HEK293 (cell line): ENCODE measurements around the gene IREB2.

Source experiments
- CTCF ChIA-PET: fragments of 350-600 bp; formaldehyde crosslinking; extraction: SDS; loops from one replicate; lab custom pipeline; 2021; ENCODE audit warnings: antibody characterized with exemption; lab: Yijun Ruan, JAX
- POLR2A ChIA-PET: fragments of 300-600 bp; formaldehyde crosslinking; extraction: SDS; loops from one replicate; lab custom pipeline; 2020; ENCODE audit warnings: antibody characterized with exemption, inconsistent platforms; lab: Yijun Ruan, JAX
- H3K27ac ChIP-seq: fragments of 200-500 bp; sonication (Bioruptor generic); 2 replicates; pipeline ENCODE4 v1.5.1; 2014; ENCODE audit warnings: low read depth, low read length, control low read depth, inconsistent platforms; ENCODE audit errors: extremely low read depth
- H3K36me3 ChIP-seq, 2 experiments: fragments of 200-500 bp in 1 of 2; sonication (Bioruptor generic) in 1 of 2; 1 replicate in 1 of 2; 2 replicates in 1 of 2; pipeline ENCODE4 v1.5.1; 2014 to 2017; ENCODE audit warnings: inconsistent platforms in 2 of 2, low read length in 2 of 2; ENCODE audit not compliant: control insufficient read depth in 2 of 2, insufficient read depth in 1 of 2
- H3K4me1 ChIP-seq: fragments of 200-500 bp; sonication (Bioruptor generic); 2 replicates; pipeline ENCODE4 v1.5.1; 2014; ENCODE audit warnings: mild to moderate bottlenecking, low read length, inconsistent platforms; ENCODE audit not compliant: control insufficient read depth, insufficient read depth
- H3K4me3 ChIP-seq: 2 replicates; pipeline ENCODE4 v1.5.1; 2011; ENCODE audit warnings: low read depth, mild to moderate bottlenecking, control low read depth, low read length, moderate library complexity
- H3K9me3 ChIP-seq: fragments of 200-500 bp; sonication (Bioruptor generic); 2 replicates; pipeline ENCODE4 v1.5.1; 2014; ENCODE audit warnings: low read depth, low read length, inconsistent platforms; ENCODE audit not compliant: control insufficient read depth, insufficient read depth
- FEZF1 ChIP-seq: fragments of 450-650 bp; formaldehyde crosslinking; IDR thresholded peaks from 2 replicates; pipeline ENCODE4 v1.5.1; 2016; ENCODE audit warnings: missing biosample characterization, missing genetic modification characterization
- GFI1B ChIP-seq: fragments of 450-650 bp; formaldehyde crosslinking; IDR thresholded peaks from 2 replicates; pipeline ENCODE4 v1.5.1; 2016; ENCODE audit warnings: missing biosample characterization, missing genetic modification characterization
- OSR2 ChIP-seq: fragments of 450-650 bp; formaldehyde crosslinking; IDR thresholded peaks from 2 replicates; pipeline ENCODE4 v1.5.1; 2016; ENCODE audit warnings: missing biosample characterization, missing genetic modification characterization
- SP7 ChIP-seq: fragments of 450-650 bp; formaldehyde crosslinking; IDR thresholded peaks from 2 replicates; pipeline ENCODE4 v1.5.1; 2016; ENCODE audit warnings: missing biosample characterization, missing genetic modification characterization
- WT1 ChIP-seq: fragments of 450-650 bp; formaldehyde crosslinking; IDR thresholded peaks from 2 replicates; pipeline ENCODE4 v1.5.1; 2016; ENCODE audit warnings: missing biosample characterization, missing genetic modification characterization
- ZBTB6 ChIP-seq: fragments of 450-650 bp; formaldehyde crosslinking; IDR thresholded peaks from 2 replicates; pipeline ENCODE4 v1.5.1; 2017; ENCODE audit warnings: missing biosample characterization, missing genetic modification characterization
- ZFP69B ChIP-seq: fragments of 450-650 bp; formaldehyde crosslinking; IDR thresholded peaks from 2 replicates; pipeline ENCODE4 v1.5.1; 2016; ENCODE audit warnings: missing biosample characterization, missing genetic modification characterization
- ZNF148 ChIP-seq: fragments of 450-650 bp; formaldehyde crosslinking; IDR thresholded peaks from 2 replicates; pipeline ENCODE4 v1.5.0; 2017; ENCODE audit warnings: missing biosample characterization, missing genetic modification characterization, borderline replicate concordance
- ZNF561 ChIP-seq: fragments of 450-650 bp; IDR thresholded peaks from 2 replicates; pipeline ENCODE4 v1.5.1; 2018; ENCODE audit warnings: missing biosample characterization, missing genetic modification characterization, borderline replicate concordance
- ZNF596 ChIP-seq: fragments of 450-650 bp; IDR thresholded peaks from 2 replicates; pipeline ENCODE4 v1.5.0; 2018; ENCODE audit warnings: missing biosample characterization, mild to moderate bottlenecking, missing genetic modification characterization, moderate library complexity
- ZNF600 ChIP-seq: fragments of 450-650 bp; formaldehyde crosslinking; IDR thresholded peaks from 2 replicates; pipeline ENCODE4 v1.5.1; 2016; ENCODE audit warnings: missing biosample characterization, missing genetic modification characterization
- ZNF660 ChIP-seq: fragments of 450-650 bp; IDR thresholded peaks from 2 replicates; pipeline ENCODE4 v1.5.1; 2018; ENCODE audit warnings: missing biosample characterization, mild to moderate bottlenecking, missing genetic modification characterization
- ZSCAN30 ChIP-seq: fragments of 450-650 bp; IDR thresholded peaks from 2 replicates; pipeline ENCODE4 v1.5.1; 2018; ENCODE audit warnings: missing biosample characterization, mild to moderate bottlenecking, missing genetic modification characterization, moderate library complexity
- TF ChIP-seq, protein P1 (sequence below): fragments of 450-650 bp; formaldehyde crosslinking; IDR thresholded peaks from 2 replicates; pipeline ENCODE4 v1.5.1; 2017; ENCODE audit warnings: missing biosample characterization, mild to moderate bottlenecking, missing genetic modification characterization, moderate library complexity
- TF ChIP-seq, protein P2 (sequence below): fragments of 450-650 bp; formaldehyde crosslinking; IDR thresholded peaks from 2 replicates; pipeline ENCODE4 v1.5.1; 2016; ENCODE audit warnings: missing biosample characterization, missing genetic modification characterization, borderline replicate concordance
- TF ChIP-seq, protein P3 (sequence below): fragments of 450-650 bp; formaldehyde crosslinking; IDR thresholded peaks from 2 replicates; pipeline ENCODE4 v1.5.1; 2017; ENCODE audit warnings: missing biosample characterization, missing genetic modification characterization
- TF ChIP-seq, protein P4 (sequence below): fragments of 450-650 bp; IDR thresholded peaks from 2 replicates; pipeline ENCODE4 v1.5.1; 2018; ENCODE audit warnings: missing biosample characterization, mild to moderate bottlenecking, missing genetic modification characterization

IREB2 gene

GRCh38 chr15:78455749-78456148 is 17.7 kb downstream of the IREB2 start (continued):
- TF ChIP-seq, protein P1, sequence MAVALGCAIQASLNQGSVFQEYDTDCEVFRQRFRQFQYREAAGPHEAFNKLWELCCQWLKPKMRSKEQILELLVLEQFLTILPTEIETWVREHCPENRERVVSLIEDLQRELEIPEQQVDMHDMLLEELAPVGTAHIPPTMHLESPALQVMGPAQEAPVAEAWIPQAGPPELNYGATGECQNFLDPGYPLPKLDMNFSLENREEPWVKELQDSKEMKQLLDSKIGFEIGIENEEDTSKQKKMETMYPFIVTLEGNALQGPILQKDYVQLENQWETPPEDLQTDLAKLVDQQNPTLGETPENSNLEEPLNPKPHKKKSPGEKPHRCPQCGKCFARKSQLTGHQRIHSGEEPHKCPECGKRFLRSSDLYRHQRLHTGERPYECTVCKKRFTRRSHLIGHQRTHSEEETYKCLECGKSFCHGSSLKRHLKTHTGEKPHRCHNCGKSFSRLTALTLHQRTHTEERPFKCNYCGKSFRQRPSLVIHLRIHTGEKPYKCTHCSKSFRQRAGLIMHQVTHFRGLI (tag by site-specific recombination), result no peak
- TF ChIP-seq ZNF600 (tag by site-specific recombination) (peak; percentile 47; the same call in 1 of the 2 replicates), ZSCAN30 (tag by site-specific recombination) (peak; percentile 63), ZBTB6 (tag by site-specific recombination) (peak; percentile 62), SP7 (peak; percentile 19; the same call in 1 of the 2 replicates), FEZF1 (tag by site-specific recombination) (peak; percentile 11; the same call in 1 of the 2 replicates), ZNF561 (tag by site-specific recombination) (no peak), ZNF660 (no peak), ZFP69B (no peak), OSR2 (peak; percentile 62; the same call in 1 of the 2 replicates), ZNF596 (tag by site-specific recombination) (0 out of 2 replicates have a peak, but pooled peaks have one; percentile 12)
- TF ChIP-seq, protein P2, sequence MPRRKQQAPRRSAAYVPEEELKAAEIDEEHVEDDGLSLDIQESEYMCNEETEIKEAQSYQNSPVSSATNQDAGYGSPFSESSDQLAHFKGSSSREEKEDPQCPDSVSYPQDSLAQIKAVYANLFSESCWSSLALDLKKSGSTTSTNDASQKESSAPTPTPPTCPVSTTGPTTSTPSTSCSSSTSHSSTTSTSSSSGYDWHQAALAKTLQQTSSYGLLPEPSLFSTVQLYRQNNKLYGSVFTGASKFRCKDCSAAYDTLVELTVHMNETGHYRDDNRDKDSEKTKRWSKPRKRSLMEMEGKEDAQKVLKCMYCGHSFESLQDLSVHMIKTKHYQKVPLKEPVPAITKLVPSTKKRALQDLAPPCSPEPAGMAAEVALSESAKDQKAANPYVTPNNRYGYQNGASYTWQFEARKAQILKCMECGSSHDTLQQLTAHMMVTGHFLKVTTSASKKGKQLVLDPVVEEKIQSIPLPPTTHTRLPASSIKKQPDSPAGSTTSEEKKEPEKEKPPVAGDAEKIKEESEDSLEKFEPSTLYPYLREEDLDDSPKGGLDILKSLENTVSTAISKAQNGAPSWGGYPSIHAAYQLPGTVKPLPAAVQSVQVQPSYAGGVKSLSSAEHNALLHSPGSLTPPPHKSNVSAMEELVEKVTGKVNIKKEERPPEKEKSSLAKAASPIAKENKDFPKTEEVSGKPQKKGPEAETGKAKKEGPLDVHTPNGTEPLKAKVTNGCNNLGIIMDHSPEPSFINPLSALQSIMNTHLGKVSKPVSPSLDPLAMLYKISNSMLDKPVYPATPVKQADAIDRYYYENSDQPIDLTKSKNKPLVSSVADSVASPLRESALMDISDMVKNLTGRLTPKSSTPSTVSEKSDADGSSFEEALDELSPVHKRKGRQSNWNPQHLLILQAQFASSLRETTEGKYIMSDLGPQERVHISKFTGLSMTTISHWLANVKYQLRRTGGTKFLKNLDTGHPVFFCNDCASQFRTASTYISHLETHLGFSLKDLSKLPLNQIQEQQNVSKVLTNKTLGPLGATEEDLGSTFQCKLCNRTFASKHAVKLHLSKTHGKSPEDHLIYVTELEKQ, result peak; percentile 73; the same call in 1 of the 2 replicates
- TF ChIP-seq, protein P3, sequence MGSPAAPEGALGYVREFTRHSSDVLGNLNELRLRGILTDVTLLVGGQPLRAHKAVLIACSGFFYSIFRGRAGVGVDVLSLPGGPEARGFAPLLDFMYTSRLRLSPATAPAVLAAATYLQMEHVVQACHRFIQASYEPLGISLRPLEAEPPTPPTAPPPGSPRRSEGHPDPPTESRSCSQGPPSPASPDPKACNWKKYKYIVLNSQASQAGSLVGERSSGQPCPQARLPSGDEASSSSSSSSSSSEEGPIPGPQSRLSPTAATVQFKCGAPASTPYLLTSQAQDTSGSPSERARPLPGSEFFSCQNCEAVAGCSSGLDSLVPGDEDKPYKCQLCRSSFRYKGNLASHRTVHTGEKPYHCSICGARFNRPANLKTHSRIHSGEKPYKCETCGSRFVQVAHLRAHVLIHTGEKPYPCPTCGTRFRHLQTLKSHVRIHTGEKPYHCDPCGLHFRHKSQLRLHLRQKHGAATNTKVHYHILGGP (tag by site-specific recombination), result no peak
- TF ChIP-seq, protein P4, sequence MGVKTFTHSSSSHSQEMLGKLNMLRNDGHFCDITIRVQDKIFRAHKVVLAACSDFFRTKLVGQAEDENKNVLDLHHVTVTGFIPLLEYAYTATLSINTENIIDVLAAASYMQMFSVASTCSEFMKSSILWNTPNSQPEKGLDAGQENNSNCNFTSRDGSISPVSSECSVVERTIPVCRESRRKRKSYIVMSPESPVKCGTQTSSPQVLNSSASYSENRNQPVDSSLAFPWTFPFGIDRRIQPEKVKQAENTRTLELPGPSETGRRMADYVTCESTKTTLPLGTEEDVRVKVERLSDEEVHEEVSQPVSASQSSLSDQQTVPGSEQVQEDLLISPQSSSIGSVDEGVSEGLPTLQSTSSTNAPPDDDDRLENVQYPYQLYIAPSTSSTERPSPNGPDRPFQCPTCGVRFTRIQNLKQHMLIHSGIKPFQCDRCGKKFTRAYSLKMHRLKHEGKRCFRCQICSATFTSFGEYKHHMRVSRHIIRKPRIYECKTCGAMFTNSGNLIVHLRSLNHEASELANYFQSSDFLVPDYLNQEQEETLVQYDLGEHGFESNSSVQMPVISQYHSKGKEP (tag by site-specific recombination), result 0 out of 2 replicates have a peak, but pooled peaks have one; percentile 27

DNA sequence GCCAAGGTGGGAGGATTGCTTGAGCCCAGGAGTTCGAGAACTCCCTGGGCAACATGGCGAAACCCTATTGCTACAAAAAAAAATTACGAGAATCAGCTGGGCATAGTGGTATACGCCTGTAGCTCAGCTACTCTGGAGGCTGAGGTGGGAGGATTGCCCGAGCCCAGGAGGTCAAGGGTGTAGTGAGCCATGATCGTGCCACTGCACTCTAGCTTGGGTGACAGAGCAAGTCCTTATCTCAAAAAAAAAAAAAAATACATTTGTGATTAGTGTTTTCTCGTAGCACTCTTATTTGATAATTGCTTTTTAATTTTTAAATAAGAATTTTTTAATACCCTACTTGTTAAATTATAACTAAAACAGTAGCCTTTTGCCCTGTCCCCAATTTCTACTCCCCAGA is 18.4 kb downstream of the IREB2 start:
- peaks cover 8 to 11% of the 10 kb centered on the region in 2 experiments for H3K36me3 ChIP-seq
- peaks cover 53% of the 10 kb centered on the region for H3K4me1 ChIP-seq
- H3K9me3 ChIP-seq, result no peaks in the 10 kb centered on the region
- CTCF ChIA-PET, result interaction anchor here (0.5 to 0.7 kb wide), 2 partner anchors 133 to 284 kb away, joined by 3 to 4 read pairs; no protein-coding TSS in a partner anchor
- H3K27ac ChIP-seq, result peak overlapping the region; percentile 65
- POLR2A ChIA-PET, result no interaction called here
- H3K4me3 ChIP-seq, result no peak overlapping the region
- TF ChIP-seq ZBTB6 (tag by site-specific recombination), result peak; percentile 30; the same call in 1 of the 2 replicates
- TF ChIP-seq GFI1B (tag by site-specific recombination), result no peak
- TF ChIP-seq ZNF148 (tag by site-specific recombination), result no peak
- TF ChIP-seq WT1 (tag by site-specific recombination), result peak; percentile 11; the same call in 1 of the 2 replicates
